GM23338 (cell line): ENCODE measurements around the gene ELFN2. TPM values are rescaled to one million over a fixed set of nuclear protein-coding genes. Genes with fewer than 3 reads are reported as not detected.

ENCODE experiments used
- ATAC-seq: fragments of 200-7000 bp; cut with Tn5 transposase; 3 replicates; pipeline ENCODE4 v1.9.1; 2020
- DNase-seq: peaks from one replicate; pipeline ENCODE4 v3.0.0-alpha.2; 2015; ENCODE audit warnings: low spot score
- H2AFZ ChIP-seq: fragments of 200-600 bp; sonication (generic); 2 replicates; pipeline ENCODE4 v1.8.0; 2016; ENCODE audit warnings: antibody characterized with exemption, mild to moderate bottlenecking, moderate library complexity
- H3F3A ChIP-seq: fragments of 200-600 bp; sonication (generic); replicated peaks from 2 replicates; pipeline ENCODE4 v1.8.0; 2017; ENCODE audit warnings: antibody characterized with exemption, mixed run types, low read depth
- H3K27ac ChIP-seq: fragments of 200-600 bp; sonication (generic); 2 replicates; pipeline ENCODE4 v1.6.1; 2016; ENCODE audit warnings: low read depth
- H3K27me3 ChIP-seq: fragments of 200-600 bp; sonication (generic); 2 replicates; pipeline ENCODE4 v1.8.0; 2016; ENCODE audit warnings: mild to moderate bottlenecking, mixed run types, moderate library complexity; ENCODE audit not compliant: insufficient read depth
- H3K36me3 ChIP-seq: fragments of 200-600 bp; sonication (generic); 2 replicates; pipeline ENCODE4 v1.8.0; 2016; ENCODE audit warnings: mild to moderate bottlenecking; ENCODE audit not compliant: insufficient read depth
- H3K4me1 ChIP-seq: fragments of 200-600 bp; sonication (generic); 2 replicates; pipeline ENCODE4 v1.8.0; 2016; ENCODE audit warnings: mild to moderate bottlenecking, moderate library complexity; ENCODE audit not compliant: insufficient read depth
- H3K4me2 ChIP-seq: fragments of 200-600 bp; sonication (generic); 2 replicates; pipeline ENCODE4 v1.7.1; 2017; ENCODE audit warnings: mixed run types
- H3K4me3 ChIP-seq: fragments of 200-600 bp; sonication (generic); 2 replicates; pipeline ENCODE4 v1.6.1; 2016; ENCODE audit warnings: mixed run types
- H3K79me2 ChIP-seq: fragments of 200-600 bp; sonication (generic); replicated peaks from 2 replicates; pipeline ENCODE4 v1.8.0; 2017; ENCODE audit warnings: mild to moderate bottlenecking; ENCODE audit not compliant: insufficient read depth
- H3K9me2 ChIP-seq: fragments of 200-600 bp; sonication (generic); 2 replicates; pipeline ENCODE4 v1.8.0; 2017; ENCODE audit not compliant: insufficient read depth
- H4K20me1 ChIP-seq: fragments of 200-600 bp; sonication (generic); replicated peaks from 2 replicates; pipeline ENCODE4 v1.8.0; 2017; ENCODE audit warnings: mild to moderate bottlenecking; ENCODE audit not compliant: insufficient read depth
- H3K27ac Mint-ChIP-seq: 2 replicates; pipeline ENCODE4 v1.8.0; 2020; ENCODE audit warnings: inconsistent platforms, mild to moderate bottlenecking, moderate library complexity, mixed read lengths
- H3K27me3 Mint-ChIP-seq: 3 replicates; pipeline ENCODE4 v1.8.0; 2022; ENCODE audit warnings: low read depth, mild to moderate bottlenecking, moderate library complexity, mixed read lengths, inconsistent platforms; ENCODE audit not compliant: insufficient read depth, poor library complexity
- H3K36me3 Mint-ChIP-seq: 3 replicates; pipeline ENCODE4 v1.8.0; 2021; ENCODE audit warnings: low read depth, mild to moderate bottlenecking, inconsistent platforms, moderate library complexity, mixed read lengths
- H3K4me1 Mint-ChIP-seq: 3 replicates; pipeline ENCODE4 v1.8.0; 2020; ENCODE audit warnings: mild to moderate bottlenecking, inconsistent platforms, mixed read lengths
- H3K4me3 Mint-ChIP-seq: 3 replicates; pipeline ENCODE4 v1.8.0; 2021; ENCODE audit warnings: moderate library complexity, mild to moderate bottlenecking, inconsistent platforms, mixed read lengths
- H3K9me3 Mint-ChIP-seq: 3 replicates; pipeline ENCODE4 v1.8.0; 2020; ENCODE audit warnings: moderate library complexity, mild to moderate bottlenecking, inconsistent platforms, mixed read lengths
- CREB1 ChIP-seq: fragments of 250-450 bp; sonication (Bioruptor Pico); IDR thresholded peaks from 2 replicates; pipeline ENCODE4 v1.5.0; 2020; ENCODE audit warnings: low read depth, mild to moderate bottlenecking, moderate library complexity
- CTCF ChIP-seq, 2 experiments: fragments of 200-600 bp in 1 of 2; sonication (generic) in 1 of 2; conservative IDR thresholded peaks; 2 replicates each; pipeline versions ENCODE4 v1.5.1 to v1.6.1; 2016 to 2017; ENCODE audit warnings: antibody characterized with exemption in 2 of 2, low read depth in 2 of 2, mild to moderate bottlenecking in 2 of 2, moderate library complexity in 1 of 2
- ETS1 ChIP-seq: IDR thresholded peaks from 2 replicates; pipeline ENCODE4 v1.6.1; 2016; ENCODE audit warnings: antibody characterized with exemption
- EZH2 ChIP-seq: fragments of 200-600 bp; sonication (generic); IDR thresholded peaks from one replicate; pipeline ENCODE4 v1.8.0; 2017; ENCODE audit warnings: antibody characterized with exemption, mild to moderate bottlenecking, low read depth; ENCODE audit not compliant: unreplicated experiment
- EZH2phosphoT487 ChIP-seq: fragments of 200-600 bp; sonication (generic); IDR thresholded peaks from one replicate; pipeline ENCODE4 v1.8.1; 2018; ENCODE audit warnings: antibody characterized with exemption; ENCODE audit not compliant: unreplicated experiment
- JUNB ChIP-seq: IDR thresholded peaks from one replicate; pipeline ENCODE4 v1.6.1; 2016; ENCODE audit warnings: antibody characterized with exemption; ENCODE audit not compliant: unreplicated experiment
- NANOG ChIP-seq: IDR thresholded peaks from 2 replicates; pipeline ENCODE4 v1.6.1; 2016; ENCODE audit warnings: antibody characterized with exemption, borderline replicate concordance
- POLR2AphosphoS5 ChIP-seq: IDR thresholded peaks from 2 replicates; pipeline ENCODE4 v1.6.1; 2016; ENCODE audit warnings: antibody characterized with exemption, low read depth
- REST ChIP-seq: IDR thresholded peaks from one replicate; pipeline ENCODE4 v1.6.1; 2018; ENCODE audit warnings: antibody characterized with exemption; ENCODE audit not compliant: unreplicated experiment
- STAT1 ChIP-seq: IDR thresholded peaks from one replicate; pipeline ENCODE4 v1.6.1; 2016; ENCODE audit warnings: antibody characterized with exemption; ENCODE audit not compliant: unreplicated experiment
- ZNF114 ChIP-seq: fragments of 250-450 bp; sonication (Bioruptor Pico); IDR thresholded peaks from 2 replicates; pipeline ENCODE4 v1.5.0; 2020; ENCODE audit warnings: mild to moderate bottlenecking, moderate library complexity
- ZNF331 ChIP-seq: fragments of 250-450 bp; sonication (Bioruptor Pico); IDR thresholded peaks from 2 replicates; pipeline ENCODE4 v1.5.0; 2020; ENCODE audit warnings: low read depth, mild to moderate bottlenecking, moderate library complexity
- ZNF462 ChIP-seq: fragments of 250-450 bp; sonication (Bioruptor Pico); IDR thresholded peaks from 2 replicates; pipeline ENCODE4 v1.5.0; 2020; ENCODE audit warnings: mild to moderate bottlenecking, moderate library complexity
- polyA plus RNA-seq: library from polyadenylated mRNA; unstranded; fragments of >200 nt; fragmentation: Nextera tagmentation; extraction: Ambion mirVana; gene quantifications from 2 replicates; pipeline ENCODE4 v1.2.1, GENCODE V29; 2016
- total RNA-seq: library from RNA; depleted of rRNA; stranded (reverse); fragments of >200 nt; shearing (Covaris generic); gene quantifications from 2 replicates; pipeline ENCODE4 v1.2.3, GENCODE V29; 2014

Gene ELFN2
- total and polyA plus RNA-seq, 2 experiments from 2014 or later, result 0.18 to 0.35 TPM

GRCh38 chr22:37461961-37462360 is 34.7 kb upstream of the ELFN2 start:
- H3K27me3 Mint-ChIP-seq, result peaks cover 14% of the 10 kb centered on the region
- Histone ChIP-seq H2AFZ (no peak overlapping the region), H4K20me1 (no peaks in the 10 kb centered on the region), H3K9me2 (no peaks in the 10 kb centered on the region), H3K27me3 (no peaks in the 10 kb centered on the region), H3F3A (no peaks in the 10 kb centered on the region), H3K79me2 (no peaks in the 10 kb centered on the region), H3K4me3 (no peak overlapping the region), H3K36me3 (no peaks in the 10 kb centered on the region), H3K4me2 (no peak overlapping the region), H3K4me1 (no peaks in the 10 kb centered on the region), H3K27ac (no peak overlapping the region)
- TF ChIP-seq JUNB, result no peak
- TF ChIP-seq CTCF (conservative IDR thresholded peaks at IDR 0.05; ENCODE audit: low read depth in 2 of 2), result no peak
- TF ChIP-seq REST, result no peak
- no peak for TF ChIP-seq POLR2AphosphoS5
- TF ChIP-seq ZNF462 (CRISPR knock-in tag), result no peak
- TF ChIP-seq STAT1, result no peak
- no peak for TF ChIP-seq ZNF114
- TF ChIP-seq ZNF331 (CRISPR knock-in tag), result no peak
- TF ChIP-seq EZH2, result no peak
- TF ChIP-seq CREB1, result no peak
- TF ChIP-seq EZH2phosphoT487, result no peak
- no peak for TF ChIP-seq ETS1
- TF ChIP-seq NANOG, result no peak
- no peaks in the 10 kb centered on the region for H3K36me3 Mint-ChIP-seq
- H3K4me3 Mint-ChIP-seq, result no peak overlapping the region
- no peak overlapping the region for H3K27ac Mint-ChIP-seq
- H3K4me1 Mint-ChIP-seq, result peaks cover 5% of the 10 kb centered on the region
- H3K9me3 Mint-ChIP-seq, result no peaks in the 10 kb centered on the region
- ATAC-seq (no peak), DNase-seq (no peak)
